SK-N-SH (cell line): ENCODE data around the gene HSCB. TPM values are rescaled to one million over a fixed set of nuclear protein-coding genes. Genes with fewer than 3 reads are reported as not detected.

Experiments used
- CTCF ChIA-PET: fragments of 300-600, 350-600 bp; formaldehyde crosslinking; extraction: SDS; loops from one replicate; lab custom pipeline; 2021; lab: Yijun Ruan, JAX
- POLR2A ChIA-PET: fragments of 350-600 bp; sonication (Branson Sonifier 250); formaldehyde crosslinking; extraction: SDS; loops from one replicate; lab custom pipeline; 2020; ENCODE audit warnings: antibody characterized with exemption, inconsistent platforms; lab: Yijun Ruan, JAX
- DNase-seq: peaks from one replicate; pipeline ENCODE4 v3.0.0; 2012
- H2AFZ ChIP-seq: fragments of 200-600 bp; sonication (generic); 2 replicates; pipeline ENCODE4 v1.8.1; 2016; ENCODE audit warnings: antibody characterized with exemption, mild to moderate bottlenecking, low read depth
- H3F3A ChIP-seq: fragments of 200-600 bp; sonication (generic); replicated peaks from 2 replicates; pipeline ENCODE3; 2016; ENCODE audit warnings: antibody characterized with exemption, mild to moderate bottlenecking; ENCODE audit not compliant: insufficient read depth
- H3K27ac ChIP-seq, 2 experiments: fragments of 200-500 bp in 1 of 2; fragments of 200-600 bp in 1 of 2; sonication (Bioruptor generic) in 1 of 2; sonication (generic), shearing (Covaris generic) in 1 of 2; 2 replicates each; pipeline versions ENCODE4 v1.5.1 to v1.6.1; 2014 to 2016; ENCODE audit warnings: low read depth in 2 of 2, inconsistent platforms in 1 of 2, low read length in 1 of 2, mild to moderate bottlenecking in 1 of 2, mixed read lengths in 1 of 2
- H3K27me3 ChIP-seq: fragments of 200-600 bp; sonication (generic), shearing (Covaris generic); 2 replicates; pipeline ENCODE4 v1.6.1; 2016; ENCODE audit warnings: mixed run types; ENCODE audit not compliant: insufficient read depth
- H3K36me3 ChIP-seq, 2 experiments: fragments of 200-500 bp in 1 of 2; fragments of 200-600 bp in 1 of 2; sonication (Bioruptor generic) in 1 of 2; sonication (generic) in 1 of 2; replicated peaks in 1 of 2; 2 replicates each; pipeline versions ENCODE3 to v1.5.1; 2014 to 2016; ENCODE audit warnings: low read length in 1 of 2, mild to moderate bottlenecking in 1 of 2; ENCODE audit not compliant: insufficient read depth in 2 of 2, control insufficient read depth in 1 of 2
- H3K4me1 ChIP-seq, 2 experiments: fragments of 200-500 bp in 1 of 2; fragments of 200-600 bp in 1 of 2; sonication (Bioruptor generic) in 1 of 2; sonication (generic), shearing (Covaris generic) in 1 of 2; 2 replicates each; pipeline versions ENCODE4 v1.5.1 to v1.6.1; 2014 to 2016; ENCODE audit warnings: low read depth in 1 of 2, low read length in 1 of 2, mixed run types in 1 of 2; ENCODE audit not compliant: insufficient read depth in 2 of 2, control insufficient read depth in 1 of 2
- H3K4me2 ChIP-seq: fragments of 200-600 bp; sonication (generic), shearing (Covaris generic); 2 replicates; pipeline ENCODE4 v1.6.1; 2017; ENCODE audit warnings: mixed run types
- H3K4me3 ChIP-seq, 2 experiments: fragments of 200-500 bp in 1 of 2; fragments of 200-600 bp in 1 of 2; sonication (Bioruptor generic) in 1 of 2; sonication (generic), shearing (Covaris generic) in 1 of 2; 2 replicates each; pipeline versions ENCODE4 v1.5.1 to v1.8.1; 2014 to 2016; ENCODE audit warnings: low read depth in 2 of 2, inconsistent platforms in 1 of 2, low read length in 1 of 2, mild to moderate bottlenecking in 1 of 2, mixed read lengths in 1 of 2, moderate library complexity in 1 of 2
- H3K79me2 ChIP-seq: fragments of 200-600 bp; sonication (generic); 2 replicates; pipeline ENCODE4 v1.8.1; 2017; ENCODE audit warnings: mild to moderate bottlenecking; ENCODE audit not compliant: insufficient read depth
- H3K9ac ChIP-seq: fragments of 200-600 bp; sonication (generic); 2 replicates; pipeline ENCODE4 v1.6.1; 2017; ENCODE audit warnings: mixed run types
- H3K9me2 ChIP-seq: fragments of 200-600 bp; sonication (generic); 2 replicates; pipeline ENCODE4 v1.6.1; 2017; ENCODE audit warnings: mixed run types
- H3K9me3 ChIP-seq: fragments of 200-600 bp; sonication (generic); 2 replicates; pipeline ENCODE4 v1.6.1; 2017; ENCODE audit warnings: mixed run types, mild to moderate bottlenecking, moderate library complexity
- H4K20me1 ChIP-seq: fragments of 200-600 bp; sonication (generic); 2 replicates; pipeline ENCODE4 v1.6.1; 2017; ENCODE audit warnings: mild to moderate bottlenecking, mixed run types; ENCODE audit not compliant: insufficient read depth
- ELF1 ChIP-seq: IDR thresholded peaks from 2 replicates; pipeline ENCODE4 v1.4.0; 2012
- EP300 ChIP-seq, 2 experiments: IDR thresholded peaks; 2 replicates each; pipeline versions ENCODE4 v1.4.0 to v1.6.1; 2012; ENCODE audit warnings: borderline replicate concordance in 1 of 2, low read depth in 1 of 2, low read length in 1 of 2
- EZH2phosphoT487 ChIP-seq: fragments of 200-600 bp; sonication (generic); IDR thresholded peaks from 2 replicates; pipeline ENCODE4 v1.6.1; 2017; ENCODE audit warnings: low read depth, mixed run types, mild to moderate bottlenecking, antibody characterized with exemption, moderate library complexity, borderline replicate concordance
- FOXJ3 ChIP-seq: sonication (generic); formaldehyde crosslinking; IDR thresholded peaks from 2 replicates; pipeline ENCODE4 v1.5.1; 2020; ENCODE audit warnings: mild to moderate bottlenecking, missing genetic modification reagents
- GABPA ChIP-seq: IDR thresholded peaks from 2 replicates; pipeline ENCODE4 v1.4.0; 2012; ENCODE audit warnings: low read depth, mild to moderate bottlenecking
- MAX ChIP-seq: IDR thresholded peaks from 2 replicates; pipeline ENCODE4 v1.4.0; 2012; ENCODE audit warnings: low read depth
- MEF2A ChIP-seq: IDR thresholded peaks from 2 replicates; pipeline ENCODE4 v1.4.0; 2012; ENCODE audit warnings: low read depth, borderline replicate concordance
- MXI1 ChIP-seq: IDR thresholded peaks from 2 replicates; pipeline ENCODE4 v1.6.1; 2012; ENCODE audit warnings: mild to moderate bottlenecking, low read depth, low read length, improper control_type of control experiment
- NFIC ChIP-seq: IDR thresholded peaks from 2 replicates; pipeline ENCODE4 v1.4.0; 2012; ENCODE audit warnings: borderline replicate concordance
- NRF1 ChIP-seq: IDR thresholded peaks from 2 replicates; pipeline ENCODE4 v1.6.1; 2012; ENCODE audit warnings: low read depth, mild to moderate bottlenecking, low read length
- PBX3 ChIP-seq: IDR thresholded peaks from 2 replicates; pipeline ENCODE4; 2012
- POLR2AphosphoS5 ChIP-seq: IDR thresholded peaks from 2 replicates; pipeline ENCODE4 v1.6.1; 2012; ENCODE audit warnings: low read depth, low read length
- RAD21 ChIP-seq: IDR thresholded peaks from 2 replicates; pipeline ENCODE4 v1.6.1; 2012; ENCODE audit warnings: mild to moderate bottlenecking, low read length
- RCOR1 ChIP-seq: fragments of 150-350 bp; IDR thresholded peaks from 2 replicates; pipeline ENCODE4 v1.6.1; 2017; ENCODE audit warnings: antibody characterized with exemption, low read length
- REST ChIP-seq: IDR thresholded peaks from 2 replicates; pipeline ENCODE4 v1.6.1; 2012; ENCODE audit warnings: mild to moderate bottlenecking, low read depth, low read length, moderate library complexity
- SMC3 ChIP-seq: IDR thresholded peaks from 2 replicates; pipeline ENCODE4 v1.6.1; 2012; ENCODE audit warnings: low read depth, low read length, improper control_type of control experiment
- TCF12 ChIP-seq: IDR thresholded peaks from 2 replicates; pipeline ENCODE4 v1.4.0; 2012
- TEAD4 ChIP-seq: IDR thresholded peaks from 2 replicates; pipeline ENCODE4 v1.4.0; 2012; ENCODE audit warnings: mild to moderate bottlenecking, borderline replicate concordance; ENCODE audit not compliant: insufficient read depth
- YY1 ChIP-seq: IDR thresholded peaks from 2 replicates; pipeline ENCODE4 v1.4.0; 2012; ENCODE audit warnings: low read depth, mild to moderate bottlenecking
- WGBS: methylation state at CpG from one replicate; pipeline ENCODE4 v1.1.6; 2017; ENCODE audit warnings: low lambda C conversion rate; 5-methylcytosine and 5-hydroxymethylcytosine counted together
- polyA plus RNA-seq, 3 experiments: library from polyadenylated mRNA; depleted of rRNA; stranded (reverse); fragments of >200 nt; gene quantifications; 2 replicates each; pipeline ENCODE4 v1.2.3, GENCODE V29; 2012
- TF ChIP-seq, protein P1 (sequence below): fragments of 200-600 bp; sonication (generic); IDR thresholded peaks from 2 replicates; pipeline ENCODE4 v1.6.1; 2017; ENCODE audit warnings: antibody characterized with exemption, mild to moderate bottlenecking, moderate library complexity

HSCB gene
- polyA plus RNA-seq, 1 of the 3 experiments (the other 2 are of a cell fraction) = 19.9 TPM

DNA sequence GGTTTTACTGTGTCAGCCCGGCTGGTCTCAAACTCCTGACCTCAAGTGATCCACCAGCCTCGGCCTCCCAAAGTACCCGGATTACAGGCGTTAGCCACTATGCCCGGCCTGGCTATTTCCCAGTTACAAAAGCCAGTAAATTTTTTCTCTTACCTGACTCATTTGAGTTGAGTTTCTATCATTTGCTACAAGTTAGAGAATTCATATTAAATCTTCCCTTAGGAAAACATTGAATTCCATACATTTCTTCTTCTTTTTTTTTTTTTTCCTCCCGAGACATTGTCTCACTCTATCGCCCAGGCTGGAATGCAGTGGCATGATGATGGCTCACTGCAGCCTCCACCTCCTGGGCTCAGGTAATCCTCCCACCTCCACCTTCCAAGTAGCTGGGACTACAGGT, 26.2 kb upstream of the HSCB start:
- Histone ChIP-seq H3K36me3 (peaks cover 0 to 10% of the 10 kb centered on the region in 2 experiments), H3K4me3 (no peak overlapping the region), H3K4me2 (no peak overlapping the region), H3K9me2 (no peaks in the 10 kb centered on the region), H3K27me3 (no peaks in the 10 kb centered on the region), H3K9ac (no peak overlapping the region), H3F3A (peaks cover 26% of the 10 kb centered on the region), H3K9me3 (no peaks in the 10 kb centered on the region), H3K4me1 (peaks cover 13 to 23% of the 10 kb centered on the region in 2 experiments; a peak in 2 of 4 replicates), H3K27ac (no peak overlapping the region), H2AFZ (no peak overlapping the region), H3K79me2 (no peaks in the 10 kb centered on the region), H4K20me1 (no peaks in the 10 kb centered on the region)
- POLR2A ChIA-PET = no interaction called here
- TF ChIP-seq MAX (no peak), SMC3 (no peak), TEAD4 (no peak), NFIC (no peak), ELF1 (no peak), GABPA (no peak), FOXJ3 (CRISPR knock-in tag) (no peak), MEF2A (no peak), TCF12 (no peak), REST (no peak), RAD21 (no peak), EZH2phosphoT487 (no peak), MXI1 (no peak), POLR2AphosphoS5 (no peak), NRF1 (no peak), PBX3 (no peak), EP300 (IDR thresholded peaks at IDR 0.05; ENCODE audit: borderline replicate concordance in 1 of 2, low read depth in 1 of 2, low read length in 1 of 2) (no peak), RCOR1 (no peak), YY1 (no peak)
- TF ChIP-seq, protein P1, sequence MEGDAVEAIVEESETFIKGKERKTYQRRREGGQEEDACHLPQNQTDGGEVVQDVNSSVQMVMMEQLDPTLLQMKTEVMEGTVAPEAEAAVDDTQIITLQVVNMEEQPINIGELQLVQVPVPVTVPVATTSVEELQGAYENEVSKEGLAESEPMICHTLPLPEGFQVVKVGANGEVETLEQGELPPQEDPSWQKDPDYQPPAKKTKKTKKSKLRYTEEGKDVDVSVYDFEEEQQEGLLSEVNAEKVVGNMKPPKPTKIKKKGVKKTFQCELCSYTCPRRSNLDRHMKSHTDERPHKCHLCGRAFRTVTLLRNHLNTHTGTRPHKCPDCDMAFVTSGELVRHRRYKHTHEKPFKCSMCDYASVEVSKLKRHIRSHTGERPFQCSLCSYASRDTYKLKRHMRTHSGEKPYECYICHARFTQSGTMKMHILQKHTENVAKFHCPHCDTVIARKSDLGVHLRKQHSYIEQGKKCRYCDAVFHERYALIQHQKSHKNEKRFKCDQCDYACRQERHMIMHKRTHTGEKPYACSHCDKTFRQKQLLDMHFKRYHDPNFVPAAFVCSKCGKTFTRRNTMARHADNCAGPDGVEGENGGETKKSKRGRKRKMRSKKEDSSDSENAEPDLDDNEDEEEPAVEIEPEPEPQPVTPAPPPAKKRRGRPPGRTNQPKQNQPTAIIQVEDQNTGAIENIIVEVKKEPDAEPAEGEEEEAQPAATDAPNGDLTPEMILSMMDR = no peak
- 92% methylated on average over 7 of the region's 7 CpGs for WGBS
- DNase-seq = no peak
- CTCF ChIA-PET = interaction anchor here (1.8 kb wide), 1 partner anchor 115 kb away, joined by 4 read pairs; no protein-coding TSS in a partner anchor
